Measurements from ENCODE around the gene NFE2L3.
"Not testable (repeated sequence)": the region's sequence is repeated elsewhere in the genome, so short reads cannot be mapped to it uniquely, and the experiment has no call there.

The NFE2L3 gene

DNA sequence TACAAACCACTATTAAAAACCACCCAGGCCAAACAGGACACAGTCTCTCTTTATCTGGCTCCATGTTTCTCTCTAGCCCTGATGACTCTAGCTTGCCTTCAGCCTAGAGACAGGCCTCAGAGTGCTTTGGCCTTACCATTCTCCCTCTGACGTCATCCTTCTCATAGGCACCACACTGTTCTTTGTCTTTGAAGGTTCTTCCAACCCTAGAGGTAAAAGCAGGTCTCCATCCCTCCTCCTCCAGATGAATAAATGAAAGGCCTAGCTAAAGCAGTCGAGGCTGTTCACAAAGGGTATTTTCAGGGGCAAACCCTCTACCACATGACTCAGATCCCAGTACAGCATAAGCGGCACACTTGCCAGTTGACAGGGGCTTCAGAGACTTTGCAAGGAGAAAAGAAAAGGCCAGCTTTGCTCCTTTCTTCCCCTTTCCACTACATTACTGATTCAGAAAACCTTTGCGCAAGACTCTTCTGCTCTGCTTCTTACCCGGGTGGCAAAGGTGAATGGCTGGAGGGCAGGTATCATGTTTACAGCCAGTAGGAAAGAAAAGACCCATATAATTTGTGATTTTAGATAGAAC, 14.8 kb downstream of the NFE2L3 start:
- DNase-seq (ENCODE audit: low read depth in 1 of 2, low spot score in 1 of 2): no peak

- DNase-seq (ENCODE audit: low read depth in 1 of 2, low spot score in 1 of 2): no peak
Measured at GRCh38 chr7:26167303-26167934, 15.4 kb downstream of the NFE2L3 start.

DNA sequence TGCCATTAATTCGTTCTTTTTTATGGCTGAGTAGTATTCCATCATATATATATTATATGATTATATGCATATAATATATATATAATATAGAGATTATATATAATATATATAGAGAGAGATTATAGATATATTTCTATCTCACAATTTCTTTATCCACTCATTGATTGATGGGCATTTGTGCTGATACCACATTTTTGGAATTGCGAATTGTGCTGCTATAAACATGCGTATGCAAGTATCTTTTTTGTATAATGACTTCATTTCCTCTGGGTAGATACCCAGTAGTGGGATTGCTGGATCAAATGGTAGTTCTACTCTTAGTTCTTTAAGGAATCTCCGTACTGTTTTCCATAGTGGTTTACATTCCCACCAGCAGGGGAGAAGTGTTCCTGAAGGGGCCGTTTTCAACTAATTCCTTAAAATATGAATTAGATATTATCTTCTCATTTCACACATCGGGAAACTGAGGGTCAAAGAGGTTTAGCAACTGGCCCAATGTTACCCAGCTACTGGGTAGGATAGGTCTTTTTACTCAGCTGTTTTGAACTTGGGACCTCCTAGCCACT, 16.5 kb downstream of the NFE2L3 start:
- no peak for DNase-seq (ENCODE audit: low read depth in 1 of 2, low spot score in 1 of 2)

DNA sequence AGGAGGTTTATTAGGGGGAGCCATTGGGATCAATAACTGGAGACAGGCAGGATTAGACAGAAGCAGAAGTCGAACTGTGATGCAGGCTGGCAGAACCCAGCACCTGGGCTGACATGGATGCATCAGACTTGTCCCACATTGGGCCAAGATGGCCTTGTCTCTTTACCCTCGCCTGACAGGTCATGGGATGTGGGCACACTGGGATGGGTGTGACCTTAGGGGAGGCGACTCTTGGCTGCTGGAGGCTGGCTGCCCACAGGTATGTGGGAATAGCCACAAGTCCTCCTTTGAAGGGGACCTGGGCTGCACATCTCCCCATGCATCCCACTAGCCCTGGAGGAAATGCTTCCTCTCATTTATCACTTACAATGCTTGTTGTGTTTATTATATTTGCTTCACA, 17.3 kb downstream of the NFE2L3 start:
- no peak for DNase-seq (ENCODE audit: low read depth in 1 of 2, low spot score in 1 of 2)

- no peak for DNase-seq (ENCODE audit: low read depth in 1 of 2, low spot score in 1 of 2)
Measured at GRCh38 chr7:26170663-26171062, 18.7 kb downstream of the NFE2L3 start.

DNA sequence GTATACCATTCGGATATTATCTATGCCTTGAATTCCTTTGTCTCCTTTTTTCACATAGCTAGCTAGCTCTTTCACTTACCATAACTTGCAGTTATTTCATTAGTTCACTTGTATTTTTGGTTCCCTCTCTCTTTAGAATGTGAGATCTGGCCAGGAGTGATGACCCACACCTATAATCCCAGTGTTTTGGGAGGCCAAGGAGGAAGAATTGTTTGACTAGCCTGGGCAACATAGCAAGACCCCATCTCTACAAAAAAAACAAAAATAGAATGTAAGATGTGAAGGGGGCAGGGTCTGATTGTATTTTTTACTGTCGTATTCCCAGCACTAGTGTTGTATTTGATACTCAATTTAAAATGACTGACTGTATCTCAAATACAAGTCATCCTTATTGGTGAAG, 19.6 kb downstream of the NFE2L3 start:
- no peak for DNase-seq (ENCODE audit: low read depth in 1 of 2, low spot score in 1 of 2)

GRCh38 chr7:26172048-26172447, 20.1 kb downstream of the NFE2L3 start:
- DNase-seq (ENCODE audit: low read depth in 1 of 2, low spot score in 1 of 2): no peak

GRCh38 chr7:26175903-26176302, 23.9 kb downstream of the NFE2L3 start:
- DNase-seq (ENCODE audit: low read depth in 1 of 2, low spot score in 1 of 2): not testable (repeated sequence)

GRCh38 chr7:26176696-26177095, 24.7 kb downstream of the NFE2L3 start:
- DNase-seq (ENCODE audit: low read depth in 1 of 2, low spot score in 1 of 2): not testable (repeated sequence)

- DNase-seq (ENCODE audit: low read depth in 1 of 2, low spot score in 1 of 2): not testable (repeated sequence)
Measured at GRCh38 chr7:26177269-26177668, 25.3 kb downstream of the NFE2L3 start.

DNA sequence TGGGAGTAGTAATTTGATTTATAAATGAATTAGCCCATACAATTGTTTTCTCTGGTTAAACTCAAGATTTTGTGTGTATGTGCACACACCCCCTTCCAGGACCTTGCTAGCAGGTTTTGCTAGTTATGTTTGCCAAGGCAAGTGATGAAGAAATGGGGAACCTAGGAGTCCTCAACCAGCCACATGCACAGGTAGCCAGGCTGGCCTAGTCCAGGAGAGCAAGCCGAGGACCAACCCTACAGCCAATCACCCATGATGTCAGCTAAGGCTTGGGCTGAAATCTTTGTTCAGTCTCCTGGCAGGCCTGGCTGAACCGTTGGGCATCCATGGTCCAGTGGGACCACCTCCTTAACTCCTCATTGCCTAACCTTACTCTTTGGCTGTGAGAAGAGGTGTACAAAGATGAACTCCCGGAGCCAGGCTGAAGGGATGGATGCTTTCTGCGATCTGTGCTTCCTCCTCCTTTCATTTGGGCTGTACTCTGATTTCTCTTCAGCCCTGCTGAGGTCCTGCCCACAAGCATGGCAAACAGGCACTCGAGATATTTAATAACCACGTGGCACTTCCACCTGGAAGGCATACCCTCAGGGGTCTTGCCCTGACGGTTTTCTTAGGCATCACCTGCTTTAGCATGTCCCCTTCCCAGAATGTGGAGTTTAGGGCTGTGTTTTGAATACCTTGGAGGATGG, 26.4 kb downstream of the NFE2L3 start:
- no peak for DNase-seq (ENCODE audit: low read depth in 1 of 2, low spot score in 1 of 2)

GRCh38 chr7:26179422-26179821, 27.4 kb downstream of the NFE2L3 start:
- no peak for DNase-seq (ENCODE audit: low read depth in 1 of 2, low spot score in 1 of 2)

DNA sequence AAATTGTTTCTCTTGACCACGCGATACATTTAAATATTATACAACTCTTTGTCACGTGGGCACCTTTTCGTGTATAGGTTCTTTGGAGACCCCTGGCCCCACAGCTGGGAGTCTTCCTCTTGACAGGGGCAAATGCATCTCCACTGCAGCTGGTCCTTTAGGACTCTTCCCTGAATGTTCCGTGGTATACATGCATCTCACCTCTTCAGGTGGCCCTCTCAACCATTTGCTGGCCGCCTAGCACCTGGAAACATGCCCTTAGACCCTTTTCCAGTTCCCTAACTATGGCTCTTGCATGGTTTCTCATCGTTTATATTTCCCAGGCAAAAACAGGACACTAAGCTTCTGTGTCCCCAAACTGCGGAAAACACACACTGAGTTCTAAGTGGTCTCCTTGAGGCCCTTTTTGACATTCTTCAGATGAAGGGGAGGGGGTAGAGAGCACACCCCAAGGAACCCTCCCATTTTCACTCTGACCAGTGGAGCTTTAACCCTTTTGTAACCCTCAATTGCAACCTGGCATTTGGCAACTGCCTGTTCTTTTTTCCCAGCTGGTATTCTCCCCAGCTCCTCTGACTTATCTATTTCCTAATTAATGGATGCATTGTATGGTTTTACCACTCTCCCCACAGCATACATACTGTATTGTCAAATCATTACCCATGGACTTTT, 28.0 kb downstream of the NFE2L3 start:
- no peak for DNase-seq (ENCODE audit: low read depth in 1 of 2, low spot score in 1 of 2)

DNA sequence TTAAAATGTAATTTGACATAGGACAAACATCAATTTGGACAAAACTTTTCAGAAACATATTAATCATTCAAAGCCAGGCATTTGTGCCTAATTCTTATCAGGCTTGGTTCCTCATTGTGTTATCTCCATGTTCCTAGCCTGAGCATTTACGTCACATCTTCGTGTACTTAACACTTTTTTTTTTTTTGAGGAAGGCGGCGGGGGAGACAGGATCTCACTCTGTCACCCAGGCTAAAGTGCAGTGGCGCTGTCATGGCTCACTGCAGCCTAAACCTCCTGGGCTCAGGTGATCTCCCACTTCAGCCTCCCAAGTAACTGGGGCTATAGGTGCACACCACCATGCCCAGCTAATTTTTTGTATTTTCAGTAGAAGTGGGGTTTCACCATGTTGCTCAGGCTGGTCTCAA, 28.8 kb downstream of the NFE2L3 start:
- DNase-seq (ENCODE audit: low read depth in 1 of 2, low spot score in 1 of 2): no peak

- DNase-seq (ENCODE audit: low read depth in 1 of 2, low spot score in 1 of 2): no peak
Measured at GRCh38 chr7:26181474-26182227, 29.7 kb downstream of the NFE2L3 start.

DNA sequence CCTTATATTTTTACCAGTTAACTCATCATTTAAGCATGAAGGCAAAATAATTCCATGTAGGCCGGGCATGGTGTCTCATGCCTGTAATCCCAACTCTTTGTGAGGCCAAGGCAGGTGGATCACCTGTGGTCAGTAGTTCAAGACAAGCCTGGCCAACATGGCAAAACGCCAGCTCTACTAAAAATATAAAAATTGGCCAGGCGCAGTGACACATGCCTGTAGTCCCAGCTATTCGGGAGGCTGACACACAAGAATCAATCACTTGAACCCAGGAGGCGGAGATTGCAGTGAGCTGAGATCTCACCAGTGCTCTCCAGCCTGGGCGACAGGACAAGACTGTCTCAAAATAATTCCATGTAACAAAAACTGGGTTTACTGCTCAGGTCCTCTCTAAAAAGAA, 30.3 kb downstream of the NFE2L3 start:
- no peak for DNase-seq (ENCODE audit: low read depth in 1 of 2, low spot score in 1 of 2)

- DNase-seq (ENCODE audit: low read depth in 1 of 2, low spot score in 1 of 2): no peak
Measured at GRCh38 chr7:26182706-26183105, 30.7 kb downstream of the NFE2L3 start.

- DNase-seq (ENCODE audit: low read depth in 1 of 2, low spot score in 1 of 2): no peak
Measured at GRCh38 chr7:26183545-26184280, 31.7 kb downstream of the NFE2L3 start.

GRCh38 chr7:26184281-26185101, 32.5 kb downstream of the NFE2L3 start:
- DNase-seq (ENCODE audit: low read depth in 1 of 2, low spot score in 1 of 2): not testable (repeated sequence)

All from activated CD4-positive, alpha-beta T cell treated with anti-CD3 and anti-CD28 coated beads, Interleukin-2, amount 50 U/mL, for 24 hours (primary cell).